ENCODE data around the gene SLC2A10.

DNA sequence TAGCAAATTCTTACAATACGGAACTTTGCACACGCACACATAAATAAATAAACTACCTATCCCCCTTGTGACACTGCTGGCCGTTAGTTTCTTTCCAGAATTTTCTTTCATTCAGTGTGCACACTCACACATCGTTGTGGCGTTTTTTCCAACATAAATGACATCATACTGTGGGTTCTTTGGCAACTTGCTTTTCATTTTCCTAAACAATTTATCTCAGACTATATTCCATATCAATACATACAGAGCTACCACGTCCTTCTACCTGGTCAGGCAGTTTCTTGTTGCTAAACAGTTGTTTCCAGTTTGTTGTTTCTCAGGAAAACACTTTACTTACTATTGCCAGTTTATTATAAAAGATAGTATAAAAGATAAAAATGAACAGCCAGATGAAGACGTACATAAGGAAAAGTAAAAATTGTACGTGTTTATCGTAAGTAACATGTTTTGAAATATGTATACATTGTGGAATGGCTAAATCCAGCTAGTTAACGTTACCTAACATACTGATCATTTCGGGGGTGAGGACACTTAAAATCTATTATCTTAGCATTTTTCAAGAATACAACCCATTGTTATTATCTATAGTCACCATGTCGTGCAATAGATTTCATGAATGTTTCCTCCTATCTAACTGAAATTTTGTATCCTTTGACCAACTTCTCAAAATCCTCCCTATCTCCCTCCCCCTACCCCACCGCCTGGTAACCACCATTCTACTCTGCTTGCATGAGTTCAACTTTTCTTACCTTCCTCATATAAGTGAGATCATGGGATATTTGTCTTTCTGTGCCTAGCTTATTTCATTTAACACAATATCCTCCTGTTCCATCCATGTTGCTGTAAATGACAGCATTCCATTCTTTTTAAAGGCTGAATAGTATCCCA, 19.0 kb upstream of the SLC2A10 start:
- TF ChIP-seq POLR2AphosphoS5 (IDR thresholded peaks at IDR 0.05; ENCODE audit: insufficient read depth, low read depth, low read length) (no peak), POLR2A (IDR thresholded peaks at IDR 0.05; ENCODE audit: low read depth, low read length) (no peak)
- TF ChIP-seq, protein P1, sequence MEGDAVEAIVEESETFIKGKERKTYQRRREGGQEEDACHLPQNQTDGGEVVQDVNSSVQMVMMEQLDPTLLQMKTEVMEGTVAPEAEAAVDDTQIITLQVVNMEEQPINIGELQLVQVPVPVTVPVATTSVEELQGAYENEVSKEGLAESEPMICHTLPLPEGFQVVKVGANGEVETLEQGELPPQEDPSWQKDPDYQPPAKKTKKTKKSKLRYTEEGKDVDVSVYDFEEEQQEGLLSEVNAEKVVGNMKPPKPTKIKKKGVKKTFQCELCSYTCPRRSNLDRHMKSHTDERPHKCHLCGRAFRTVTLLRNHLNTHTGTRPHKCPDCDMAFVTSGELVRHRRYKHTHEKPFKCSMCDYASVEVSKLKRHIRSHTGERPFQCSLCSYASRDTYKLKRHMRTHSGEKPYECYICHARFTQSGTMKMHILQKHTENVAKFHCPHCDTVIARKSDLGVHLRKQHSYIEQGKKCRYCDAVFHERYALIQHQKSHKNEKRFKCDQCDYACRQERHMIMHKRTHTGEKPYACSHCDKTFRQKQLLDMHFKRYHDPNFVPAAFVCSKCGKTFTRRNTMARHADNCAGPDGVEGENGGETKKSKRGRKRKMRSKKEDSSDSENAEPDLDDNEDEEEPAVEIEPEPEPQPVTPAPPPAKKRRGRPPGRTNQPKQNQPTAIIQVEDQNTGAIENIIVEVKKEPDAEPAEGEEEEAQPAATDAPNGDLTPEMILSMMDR (IDR thresholded peaks at IDR 0.05; ENCODE audit: extremely low read depth in 1 of 2, insufficient read depth in 1 of 2, low read depth in 1 of 2, low read length in 2 of 2): no peak

All from endothelial cell of umbilical vein (primary cell).